GM19452 (cell line): ENCODE data around the gene ZNF888.
"Not testable (repeated sequence)": the region's sequence is repeated elsewhere in the genome, so short reads cannot be mapped to it uniquely, and the experiment has no call there.

ENCODE experiments used
- ATAC-seq: cut with Tn5 transposase; IDR thresholded peaks from one replicate; pipeline ENCODE4 v1.9.1; 2021; ENCODE audit not compliant: unreplicated experiment

The ZNF888 gene

GRCh38 chr19:52941941-52942385 is 18.7 kb upstream of the ZNF888 start:
- peak; percentile 16 for ATAC-seq

GRCh38 chr19:52941523-52941922 is 18.3 kb upstream of the ZNF888 start:
- not testable (repeated sequence) for ATAC-seq

GRCh38 chr19:52940905-52941304 is 17.7 kb upstream of the ZNF888 start:
- not testable (repeated sequence) for ATAC-seq

- no peak for ATAC-seq
Observed at GRCh38 chr19:52938761-52939160, 15.5 kb upstream of the ZNF888 start.

GRCh38 chr19:52936954-52937325 is 13.7 kb upstream of the ZNF888 start:
- ATAC-seq = no peak

- ATAC-seq = no peak
Observed at GRCh38 chr19:52936151-52936953, 13.1 kb upstream of the ZNF888 start.

GRCh38 chr19:52935434-52935833 is 12.2 kb upstream of the ZNF888 start:
- ATAC-seq = no peak

GRCh38 chr19:52924641-52925040 is 1.4 kb upstream of the ZNF888 start:
- not testable (repeated sequence) for ATAC-seq

- ATAC-seq = no peak
Observed at GRCh38 chr19:52923778-52924593, 758 bp upstream of the ZNF888 start.

GRCh38 chr19:52917531-52917930 is 5.7 kb downstream of the ZNF888 start:
- ATAC-seq = no peak

- ATAC-seq = no peak
Observed at GRCh38 chr19:52910648-52911047, 12.6 kb downstream of the ZNF888 start.

- ATAC-seq = not testable (repeated sequence)
Observed at GRCh38 chr19:52904052-52904780, 19.0 kb downstream of the ZNF888 start.

GRCh38 chr19:52901842-52902241 is 21.4 kb downstream of the ZNF888 start:
- ATAC-seq = no peak

GRCh38 chr19:52898596-52898995 is 24.6 kb downstream of the ZNF888 start:
- not testable (repeated sequence) for ATAC-seq

- no peak for ATAC-seq
Observed at GRCh38 chr19:52898101-52898500, 25.1 kb downstream of the ZNF888 start.

- peak; percentile 100 for ATAC-seq
Observed at GRCh38 chr19:52897138-52897935, 25.9 kb downstream of the ZNF888 start, which contains the start of gene ZNF320. Gene ZNF320, minus strand, starts transcription at chr19:52897635. Its CDS starts 7,380 bp downstream, at chr19:52890255.

GRCh38 chr19:52896431-52897137 is 26.6 kb downstream of the ZNF888 start:
- ATAC-seq = no peak

GRCh38 chr19:52891336-52891735 is 31.9 kb downstream of the ZNF888 start:
- ATAC-seq = no peak

GRCh38 chr19:52889931-52890330 is 33.3 kb downstream of the ZNF888 start:
- ATAC-seq = no peak

- no peak for ATAC-seq
Observed at GRCh38 chr19:52889076-52889475, 34.2 kb downstream of the ZNF888 start.
